Measurements from ENCODE around the gene PAIP2B. TPM values are rescaled to one million over a fixed set of nuclear protein-coding genes. Genes with fewer than 3 reads are reported as not detected.
A peak's percentile ranks its signal among the peaks of the same experiment; 100 is the strongest.

PAIP2B gene
- total RNA-seq, 1 experiment from 2014 or later, result 1.1 TPM

DNA sequence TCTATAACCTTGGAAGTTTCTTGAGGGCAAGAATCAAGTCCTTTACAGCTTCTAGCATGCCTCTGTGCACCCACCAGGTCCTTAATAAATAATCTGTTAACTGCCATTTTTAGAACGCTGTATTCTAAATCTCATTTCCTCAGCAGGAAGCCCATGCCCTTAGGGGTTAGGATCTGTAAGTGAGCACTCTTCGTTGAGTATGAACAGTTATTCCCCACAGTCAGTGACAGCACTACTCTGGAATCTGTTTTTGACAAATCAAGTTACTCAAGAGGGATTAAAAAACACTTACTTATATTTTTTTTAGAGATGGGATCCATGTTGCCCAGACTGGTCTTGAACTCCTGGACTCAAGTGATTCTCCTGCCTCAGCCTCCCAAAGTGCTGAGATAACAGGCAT is 14.6 kb downstream of the PAIP2B start:
- CTCF ChIA-PET, result no interaction called here

DNA sequence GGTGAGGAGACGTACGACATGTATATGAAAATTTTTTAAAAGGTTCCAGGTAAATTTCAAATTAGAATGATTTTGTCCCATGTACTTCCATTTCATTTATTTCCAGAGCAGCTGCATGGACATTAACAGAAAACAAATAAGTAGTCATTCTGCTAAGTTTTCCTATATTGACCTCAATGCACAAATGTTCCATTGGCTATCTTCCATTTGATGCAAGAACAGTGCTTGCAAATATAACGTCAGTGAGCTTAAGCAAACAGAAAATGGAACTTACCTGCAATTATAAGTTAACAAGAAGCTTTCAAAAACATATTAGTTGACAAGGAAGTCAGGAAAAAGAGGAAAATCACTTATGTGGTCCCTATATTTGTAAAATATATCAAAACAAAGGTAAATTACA is 16.6 kb downstream of the PAIP2B start:
- H3K9me3 ChIP-seq (ENCODE audit: low read depth, low read length, poor library complexity, severe bottlenecking), result no peaks in the 10 kb centered on the region
- ChIA-PET POLR2A (ENCODE audit: low non-redundant PET) (interaction anchor here (0.6 kb wide), 1 partner anchor 73 kb away, joined by 4 read pairs; no protein-coding TSS in a partner anchor), CTCF (no interaction called here)
- intact Hi-C loops (cut with micrococcal nuclease; ENCODE audit: unreplicated experiment), result no loop called here
- H3K4me3 ChIP-seq (ENCODE audit: low read depth, low read length, poor library complexity, severe bottlenecking), result no peak overlapping the region
- no peak for TF ChIP-seq EZH2 (IDR thresholded peaks at IDR 0.05; ENCODE audit: borderline replicate concordance, low read depth, low read length, poor library complexity, severe bottlenecking)
- TF ChIP-seq, protein P1, sequence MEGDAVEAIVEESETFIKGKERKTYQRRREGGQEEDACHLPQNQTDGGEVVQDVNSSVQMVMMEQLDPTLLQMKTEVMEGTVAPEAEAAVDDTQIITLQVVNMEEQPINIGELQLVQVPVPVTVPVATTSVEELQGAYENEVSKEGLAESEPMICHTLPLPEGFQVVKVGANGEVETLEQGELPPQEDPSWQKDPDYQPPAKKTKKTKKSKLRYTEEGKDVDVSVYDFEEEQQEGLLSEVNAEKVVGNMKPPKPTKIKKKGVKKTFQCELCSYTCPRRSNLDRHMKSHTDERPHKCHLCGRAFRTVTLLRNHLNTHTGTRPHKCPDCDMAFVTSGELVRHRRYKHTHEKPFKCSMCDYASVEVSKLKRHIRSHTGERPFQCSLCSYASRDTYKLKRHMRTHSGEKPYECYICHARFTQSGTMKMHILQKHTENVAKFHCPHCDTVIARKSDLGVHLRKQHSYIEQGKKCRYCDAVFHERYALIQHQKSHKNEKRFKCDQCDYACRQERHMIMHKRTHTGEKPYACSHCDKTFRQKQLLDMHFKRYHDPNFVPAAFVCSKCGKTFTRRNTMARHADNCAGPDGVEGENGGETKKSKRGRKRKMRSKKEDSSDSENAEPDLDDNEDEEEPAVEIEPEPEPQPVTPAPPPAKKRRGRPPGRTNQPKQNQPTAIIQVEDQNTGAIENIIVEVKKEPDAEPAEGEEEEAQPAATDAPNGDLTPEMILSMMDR (conservative IDR thresholded peaks at IDR 0.05; ENCODE audit: low read depth, low read length), result no peak
- no peak for DNase-seq (ENCODE audit: low spot score)
- H3K27ac ChIP-seq (ENCODE audit: low read depth, low read length, poor library complexity, severe bottlenecking), result no peak overlapping the region
- BruUV-seq (replicated peaks), result no TSS peak
- H3K36me3 ChIP-seq (ENCODE audit: insufficient read depth, low read length, poor library complexity, severe bottlenecking), result no peaks in the 10 kb centered on the region
- no peaks in the 10 kb centered on the region for H3K4me1 ChIP-seq (ENCODE audit: insufficient read depth, low read length, poor library complexity, severe bottlenecking)
- no peaks in the 10 kb centered on the region for H3K27me3 ChIP-seq (replicated peaks; ENCODE audit: insufficient read depth, low read depth, low read length, poor library complexity)

More for the DNA sequence above, 14.6 kb downstream of the PAIP2B start:
- Histone ChIP-seq H3K36me3 (ENCODE audit: insufficient read depth, low read length, poor library complexity, severe bottlenecking) (no peaks in the 10 kb centered on the region), H3K4me1 (ENCODE audit: insufficient read depth, low read length, poor library complexity, severe bottlenecking) (no peaks in the 10 kb centered on the region), H3K27me3 (replicated peaks; ENCODE audit: insufficient read depth, low read depth, low read length, poor library complexity) (no peaks in the 10 kb centered on the region), H3K9me3 (ENCODE audit: low read depth, low read length, poor library complexity, severe bottlenecking) (no peaks in the 10 kb centered on the region), H3K27ac (ENCODE audit: low read depth, low read length, poor library complexity, severe bottlenecking) (no peak overlapping the region), H3K4me3 (ENCODE audit: low read depth, low read length, poor library complexity, severe bottlenecking) (no peak overlapping the region)
- TF ChIP-seq, protein P1 (conservative IDR thresholded peaks at IDR 0.05; ENCODE audit: low read depth, low read length), result no peak
- TF ChIP-seq EZH2 (IDR thresholded peaks at IDR 0.05; ENCODE audit: borderline replicate concordance, low read depth, low read length, poor library complexity, severe bottlenecking), result no peak
- no TSS peak for BruUV-seq (replicated peaks)
- POLR2A ChIA-PET (ENCODE audit: low non-redundant PET), result no interaction called here
- intact Hi-C loops (cut with micrococcal nuclease; ENCODE audit: unreplicated experiment), result no loop called here
- DNase-seq (ENCODE audit: low spot score), result peak; percentile 13

DNA sequence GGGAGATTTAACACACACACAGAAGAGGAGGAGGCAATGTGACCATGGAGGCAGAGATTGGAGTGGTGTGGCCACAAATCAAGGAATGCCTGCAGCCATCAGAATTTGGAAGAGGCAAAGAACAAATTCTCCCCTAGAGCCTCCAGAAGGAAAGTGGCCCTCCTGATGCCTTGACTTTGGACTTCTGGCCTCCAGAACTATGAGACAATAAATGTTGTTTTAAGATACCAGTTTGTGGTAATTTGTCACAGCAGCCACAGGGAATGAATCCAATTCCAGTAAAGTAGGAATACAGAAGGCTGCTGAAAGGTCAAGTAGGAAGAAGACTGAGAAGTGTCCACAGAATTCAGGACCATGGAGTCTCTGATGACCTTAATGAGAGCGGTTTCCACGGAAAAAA is 18.1 kb downstream of the PAIP2B start:
- H3K9me3 ChIP-seq (ENCODE audit: low read depth, low read length, poor library complexity, severe bottlenecking), result no peaks in the 10 kb centered on the region
- no peaks in the 10 kb centered on the region for H3K36me3 ChIP-seq (ENCODE audit: insufficient read depth, low read length, poor library complexity, severe bottlenecking)
- CTCF ChIA-PET, result no interaction called here
- H3K27ac ChIP-seq (ENCODE audit: low read depth, low read length, poor library complexity, severe bottlenecking), result no peak overlapping the region
- DNase-seq (ENCODE audit: low spot score), result no peak
- POLR2A ChIA-PET (ENCODE audit: low non-redundant PET), result no interaction called here
- intact Hi-C loops (cut with micrococcal nuclease; ENCODE audit: unreplicated experiment), result no loop called here
- H3K4me1 ChIP-seq (ENCODE audit: insufficient read depth, low read length, poor library complexity, severe bottlenecking), result no peaks in the 10 kb centered on the region
- no peaks in the 10 kb centered on the region for H3K27me3 ChIP-seq (replicated peaks; ENCODE audit: insufficient read depth, low read depth, low read length, poor library complexity)
- TF ChIP-seq, protein P1 (conservative IDR thresholded peaks at IDR 0.05; ENCODE audit: low read depth, low read length), result no peak
- TF ChIP-seq EZH2 (IDR thresholded peaks at IDR 0.05; ENCODE audit: borderline replicate concordance, low read depth, low read length, poor library complexity, severe bottlenecking), result no peak
- BruUV-seq (replicated peaks), result no TSS peak
- no peak overlapping the region for H3K4me3 ChIP-seq (ENCODE audit: low read depth, low read length, poor library complexity, severe bottlenecking)
